T-helper 1 cell (primary cell): ENCODE measurements around the gene TYROBP.
"Not testable (repeated sequence)": the region's sequence is repeated elsewhere in the genome, so short reads cannot be mapped to it uniquely, and the experiment has no call there.

Source experiments
- DNase-seq, 5 donors: peaks; one replicate each; pipeline ENCODE4 v3.0.0-alpha.2; 2012 to 2020

TYROBP gene

DNA sequence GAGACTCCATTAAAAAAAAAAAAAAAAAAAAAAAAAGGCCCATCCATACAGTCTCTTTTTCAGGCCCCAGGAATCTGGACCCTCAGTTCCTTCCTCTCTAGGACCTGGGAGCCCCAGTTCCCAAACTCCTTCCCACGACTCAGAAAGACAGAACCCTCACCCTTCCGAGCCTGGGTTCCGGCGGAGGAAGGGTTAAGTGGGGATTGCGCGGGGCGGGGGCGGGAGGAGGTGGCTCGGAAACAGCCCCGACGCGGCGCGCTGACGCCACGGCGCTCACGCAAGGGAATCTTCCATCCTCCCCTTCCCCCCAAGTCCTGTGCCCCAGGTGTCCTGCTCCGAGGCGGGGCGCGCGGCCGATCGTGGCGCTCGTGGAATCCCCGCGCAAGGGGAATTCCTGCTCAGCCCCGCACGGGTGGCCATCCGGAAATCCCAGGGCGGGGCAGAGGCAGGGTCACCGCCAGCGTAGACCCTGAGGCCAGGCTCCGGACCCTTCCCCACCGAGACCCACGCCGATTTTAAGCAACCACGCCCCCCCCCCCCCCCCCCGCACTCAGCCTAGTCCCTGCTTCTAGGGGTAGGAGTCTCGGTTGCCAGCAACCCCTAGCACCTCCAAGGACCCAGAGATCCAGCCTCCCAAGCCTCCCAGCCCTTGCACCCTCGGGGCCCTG is 8.4 kb downstream of the TYROBP start:
- DNase-seq: peak; percentile 79 to 92 (median 85)

DNA sequence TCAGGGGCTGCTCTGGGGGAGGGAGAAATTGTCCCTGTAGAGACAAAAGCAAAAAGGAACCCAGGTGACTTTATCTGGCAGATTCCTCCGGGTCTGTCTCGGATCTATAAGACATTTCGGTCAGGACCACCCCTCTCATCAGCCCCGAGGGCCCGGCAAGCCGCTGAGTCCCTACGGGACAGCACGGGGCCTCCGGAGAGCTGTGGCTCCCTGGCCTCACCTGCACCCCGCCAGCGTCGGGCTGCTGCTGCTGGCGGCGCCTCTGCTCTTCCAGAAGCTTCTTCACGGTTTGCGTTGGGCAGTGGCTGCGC is 9.6 kb downstream of the TYROBP start:
- no peak for DNase-seq

DNA sequence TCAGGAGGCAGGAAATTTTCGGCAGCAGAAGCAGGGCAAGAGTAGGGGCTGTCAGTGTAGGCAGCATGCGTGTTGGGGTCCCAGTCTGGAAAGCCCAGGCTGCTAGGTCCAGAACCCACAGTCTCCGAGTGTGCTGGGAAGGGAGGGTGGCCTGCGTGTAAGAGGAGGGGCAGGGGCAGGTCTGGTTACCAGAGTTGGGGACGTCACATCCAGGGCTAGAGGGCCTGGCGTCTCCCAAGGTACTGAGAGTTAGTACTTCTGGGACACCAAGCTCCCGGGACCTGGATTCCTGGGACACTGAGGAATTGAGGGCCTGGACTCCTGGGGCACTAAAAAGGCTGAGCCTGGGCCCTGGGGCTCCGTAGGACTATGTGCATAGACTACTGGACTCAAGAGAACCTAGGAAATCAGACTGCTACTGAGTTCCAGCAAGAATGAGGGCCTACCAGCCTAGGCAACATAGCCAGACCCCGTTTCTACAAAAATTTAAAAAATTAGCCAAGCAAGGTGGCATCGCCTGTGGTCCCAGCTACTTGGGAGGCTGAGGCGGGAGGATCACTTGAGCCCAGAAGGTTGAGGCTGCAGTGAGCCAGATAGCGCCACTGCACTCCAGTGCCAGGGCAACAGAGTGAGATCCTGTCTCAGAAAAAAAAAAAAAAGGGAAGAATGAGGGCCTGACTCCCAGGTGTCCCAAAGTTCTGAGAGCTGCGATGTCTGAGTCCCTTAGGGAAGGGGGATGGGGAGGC is 10.2 kb downstream of the TYROBP start:
- no peak for DNase-seq

DNA sequence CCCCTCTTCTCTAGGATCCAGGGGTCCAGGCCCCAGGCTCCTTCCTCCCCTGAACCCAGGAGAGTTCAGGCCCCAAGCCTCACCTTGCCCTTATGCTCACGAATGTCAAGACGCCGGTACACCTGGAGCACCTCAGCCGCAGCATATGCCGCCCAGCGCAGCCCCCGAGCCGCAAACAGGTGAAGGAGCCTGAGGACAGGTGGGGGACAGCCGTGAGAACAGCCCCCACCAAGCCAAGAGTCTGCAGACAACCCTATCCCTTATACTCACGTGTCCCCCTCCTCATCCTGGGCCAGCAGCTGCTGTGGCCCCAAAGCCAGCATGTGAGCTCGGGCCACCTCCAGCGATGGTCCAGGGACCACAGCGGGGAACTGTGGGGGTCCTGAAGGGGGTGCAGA is 11.5 kb downstream of the TYROBP start:
- no peak for DNase-seq

DNA sequence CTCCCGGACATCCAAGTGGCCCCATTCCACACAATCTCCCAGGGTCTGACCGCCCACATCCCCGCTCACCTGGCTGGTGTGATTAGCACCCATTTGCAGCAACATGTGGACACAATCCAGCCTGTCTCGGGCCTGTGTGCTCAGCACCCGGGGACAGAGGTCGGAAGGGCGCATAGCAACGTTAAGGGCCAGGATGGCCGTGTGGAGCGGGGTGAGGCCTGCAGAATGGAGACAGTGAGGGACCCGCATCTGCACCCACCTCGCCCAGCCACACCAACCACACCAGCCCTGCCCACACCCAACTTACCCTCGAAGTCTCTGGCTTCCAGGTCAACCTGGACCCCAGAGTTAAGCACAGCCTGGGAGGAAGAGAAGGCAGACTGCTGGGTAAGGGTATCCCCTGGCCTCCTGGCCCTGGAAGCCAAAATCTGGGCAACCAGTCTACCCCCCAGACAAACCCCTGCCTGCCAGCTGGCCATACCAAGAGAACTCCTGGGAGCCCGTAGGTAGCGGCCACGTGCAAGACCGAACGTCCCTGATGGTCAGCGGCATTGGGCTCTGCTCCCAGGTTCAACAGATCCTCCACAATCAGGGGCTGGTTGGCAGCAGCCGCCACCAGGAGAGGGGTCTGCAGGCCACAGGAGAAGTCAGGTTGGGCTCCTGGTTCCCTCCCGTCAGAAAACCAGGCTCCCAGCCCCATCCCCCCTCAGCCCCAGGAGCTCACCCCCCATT is 12.0 kb downstream of the TYROBP start:
- DNase-seq: no peak

DNA sequence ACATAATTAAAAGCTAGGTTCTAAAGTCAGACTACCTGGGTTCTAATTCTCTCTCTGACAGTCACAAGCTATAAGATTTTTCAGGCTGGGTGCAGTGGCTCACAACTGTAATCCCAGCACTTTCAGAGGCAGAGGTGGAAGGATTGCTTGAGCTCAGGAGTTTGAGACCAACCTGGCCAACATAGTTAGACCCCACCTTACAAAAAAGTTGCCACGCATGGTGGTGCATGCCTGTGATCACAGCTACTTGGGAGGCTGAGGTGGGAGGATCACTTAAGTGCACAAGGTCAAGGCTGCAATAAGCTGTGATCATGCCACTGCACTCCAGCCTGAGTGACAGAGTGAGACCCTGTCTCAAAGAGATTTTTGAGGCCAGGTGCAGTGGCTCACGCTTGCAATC is 13.8 kb downstream of the TYROBP start:
- DNase-seq: no peak

DNA sequence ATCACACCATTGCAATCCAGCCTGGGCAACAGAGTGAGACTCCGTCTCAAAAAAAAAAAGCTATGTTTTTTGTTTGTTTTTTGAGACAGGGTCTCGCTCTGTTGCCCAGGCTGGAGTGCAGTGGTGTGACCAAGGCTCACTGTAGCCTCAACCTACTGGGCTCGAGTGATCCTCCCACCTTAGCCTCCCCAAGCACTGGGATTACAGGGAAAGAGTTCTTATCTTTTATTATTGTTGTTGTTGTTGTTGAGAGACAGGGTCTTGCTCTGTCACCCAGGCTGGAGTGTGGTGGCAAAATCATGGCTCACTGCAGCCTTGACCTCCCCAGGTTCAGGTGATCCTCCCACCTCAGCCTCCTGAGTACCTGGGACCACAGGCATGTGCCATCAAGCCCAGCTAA is 16.3 kb downstream of the TYROBP start:
- not testable (repeated sequence) for DNase-seq

DNA sequence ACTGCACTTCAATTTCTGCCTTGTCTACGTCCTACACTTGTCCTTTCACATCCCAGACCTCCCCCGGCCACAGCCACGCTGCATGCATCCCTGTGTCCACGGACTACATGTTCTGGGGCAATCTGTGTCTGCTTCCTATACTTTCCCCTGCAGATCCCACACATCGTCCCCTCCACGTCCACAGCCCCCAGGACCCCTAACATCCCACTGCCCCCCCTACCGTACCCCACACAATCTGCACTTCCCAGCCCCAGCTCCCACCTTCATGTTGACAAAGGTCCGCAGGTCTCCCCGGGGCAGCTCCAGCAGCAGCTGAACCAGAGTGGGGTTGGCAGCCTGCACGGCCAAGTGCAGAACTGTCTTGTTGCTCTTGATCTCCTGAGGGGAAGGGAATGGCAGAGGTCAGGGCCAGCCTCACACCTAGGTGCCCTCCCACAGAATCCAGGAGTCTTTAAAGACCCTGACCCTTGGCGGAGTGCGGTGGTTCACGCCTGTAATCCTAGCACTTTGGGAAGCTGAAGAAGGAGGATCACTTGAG is 17.9 kb downstream of the TYROBP start:
- no peak for DNase-seq

DNA sequence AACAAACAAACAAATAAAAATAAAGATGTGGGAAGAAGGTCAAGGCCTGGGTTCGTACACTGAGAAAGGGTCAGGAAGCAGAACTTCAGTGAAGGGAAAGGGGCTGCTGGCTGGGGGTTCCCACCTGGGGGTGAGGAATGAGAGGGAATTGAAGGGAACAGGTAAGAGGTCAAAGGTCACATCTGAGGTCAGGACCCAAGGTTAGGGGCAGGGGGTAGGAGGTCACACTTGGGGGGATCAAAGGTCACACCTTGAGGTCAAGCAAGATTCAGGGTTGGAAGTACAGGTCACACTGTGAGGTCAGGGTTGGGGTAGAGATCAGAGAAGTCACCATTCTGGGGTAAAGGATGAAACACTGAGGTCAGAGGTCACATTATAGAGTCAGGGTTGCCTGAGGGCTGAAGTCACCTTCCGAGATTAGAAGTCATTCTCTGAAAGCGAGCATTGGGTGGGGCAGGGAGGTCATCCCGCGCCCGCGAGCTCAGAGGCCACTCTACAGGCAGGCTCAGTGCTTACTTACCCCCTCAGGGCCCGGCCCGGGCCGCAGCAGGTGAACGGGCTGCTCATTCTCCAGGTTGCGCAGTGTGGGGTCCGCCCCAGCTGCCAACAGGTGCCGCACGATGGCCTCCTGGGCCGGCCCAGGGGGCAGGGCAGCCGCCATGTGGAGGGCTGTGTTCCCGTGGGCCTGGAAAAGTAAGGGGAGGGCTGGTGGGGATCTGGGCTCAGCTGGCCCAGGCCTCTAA is 18.6 kb downstream of the TYROBP start:
- DNase-seq: no peak

DNA sequence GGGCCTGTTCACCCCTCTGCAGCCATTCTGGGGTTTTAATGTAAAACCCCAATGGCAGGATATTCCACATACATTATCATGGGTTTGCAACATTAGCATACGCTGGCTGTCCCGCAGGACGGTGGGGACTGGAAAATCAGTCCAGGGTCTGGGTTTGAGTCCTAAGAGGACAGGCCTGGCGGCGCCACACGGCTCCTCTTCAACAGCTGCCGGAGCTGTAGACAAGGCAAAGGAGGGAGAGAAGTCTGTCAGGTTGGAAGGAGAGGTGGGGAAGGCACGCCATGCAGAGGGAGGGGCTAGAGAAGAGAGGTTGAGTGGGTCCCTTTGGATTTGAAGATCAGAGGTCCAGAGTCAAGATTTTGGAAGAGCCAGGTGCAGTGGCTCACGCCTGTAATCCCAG is 19.7 kb downstream of the TYROBP start:
- DNase-seq: no peak

DNA sequence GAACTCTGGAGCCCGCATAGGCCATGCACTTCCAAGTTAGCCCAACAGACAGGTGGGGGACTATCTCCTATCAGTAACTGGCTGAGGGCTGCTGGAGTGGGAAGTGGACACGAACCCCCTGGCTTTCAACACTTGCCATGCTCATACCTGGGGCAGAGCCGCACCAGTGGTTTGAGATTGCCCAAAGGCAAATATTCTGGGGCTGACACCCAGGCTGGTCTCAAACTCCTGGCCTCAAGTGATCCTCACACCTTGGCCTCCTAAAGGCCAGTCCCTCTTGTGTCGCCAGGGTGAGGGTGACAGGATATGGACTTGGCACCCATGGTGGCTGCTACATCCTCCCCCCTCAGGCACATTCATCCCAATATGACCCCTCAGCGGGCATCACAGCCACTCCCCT is 20.9 kb downstream of the TYROBP start:
- DNase-seq: no peak

DNA sequence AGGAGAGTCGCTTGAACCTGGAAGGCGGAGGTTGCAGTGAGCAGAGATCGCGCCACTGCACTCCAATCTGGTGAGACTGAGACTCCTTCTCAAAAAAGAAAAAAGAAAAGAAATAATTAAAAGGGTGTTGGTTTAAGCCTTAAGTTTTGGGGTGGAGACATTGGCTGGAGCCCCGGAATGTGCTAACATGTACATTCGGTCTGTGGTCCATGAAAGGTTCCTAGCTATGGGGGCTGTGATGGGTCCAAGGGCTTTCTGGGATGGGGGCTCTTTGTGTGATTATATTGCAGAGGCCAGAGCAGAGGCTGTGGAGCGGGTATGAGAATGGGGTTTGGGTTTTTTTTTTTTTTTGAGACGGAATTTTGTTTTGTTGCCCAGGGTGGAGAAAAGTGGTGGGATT is 22.2 kb downstream of the TYROBP start:
- no peak for DNase-seq

DNA sequence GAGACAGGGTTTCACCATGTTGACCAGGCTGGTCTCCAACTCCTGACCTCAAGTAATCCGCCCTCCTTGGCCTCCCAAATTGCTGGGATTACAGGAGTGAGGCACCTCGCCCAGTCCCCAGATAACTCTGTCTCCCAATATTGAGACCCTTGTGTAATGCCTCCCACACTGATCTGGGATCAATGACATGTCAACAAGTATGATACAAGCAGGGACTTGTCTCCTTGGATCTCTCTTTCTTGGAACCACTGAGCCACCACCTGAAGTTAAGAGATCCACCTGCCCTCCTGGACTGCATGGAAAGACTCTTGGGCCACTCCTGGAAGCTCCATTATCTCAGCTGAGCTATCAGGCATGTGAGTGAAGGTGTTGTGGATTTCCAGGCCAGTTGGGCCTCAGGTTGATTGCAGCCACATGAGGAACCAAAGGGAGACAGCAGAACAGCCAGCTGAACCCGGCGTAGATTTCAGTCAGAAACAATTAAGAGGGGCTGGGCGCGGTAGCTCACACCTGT is 22.8 kb downstream of the TYROBP start:
- no peak for DNase-seq

DNA sequence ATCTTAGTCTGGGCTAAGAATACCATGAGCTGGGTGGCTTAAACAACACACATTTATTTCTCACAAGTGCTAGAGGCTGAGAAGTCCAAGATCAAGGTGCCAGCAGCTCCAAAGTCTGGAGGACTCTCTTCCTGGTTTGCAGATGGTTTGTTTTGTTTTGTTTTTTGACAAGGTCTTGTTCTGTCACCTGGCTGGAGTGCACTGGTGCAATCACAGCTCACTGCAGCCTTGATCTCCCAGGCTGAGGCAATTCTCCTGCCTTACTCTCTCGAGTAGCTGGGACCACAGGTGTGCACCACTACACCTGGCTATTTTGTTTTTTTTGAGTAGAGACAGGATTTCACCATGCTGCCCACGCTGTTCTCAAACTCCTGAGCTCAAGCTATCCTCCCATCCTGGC is 24.2 kb downstream of the TYROBP start:
- DNase-seq: no peak

DNA sequence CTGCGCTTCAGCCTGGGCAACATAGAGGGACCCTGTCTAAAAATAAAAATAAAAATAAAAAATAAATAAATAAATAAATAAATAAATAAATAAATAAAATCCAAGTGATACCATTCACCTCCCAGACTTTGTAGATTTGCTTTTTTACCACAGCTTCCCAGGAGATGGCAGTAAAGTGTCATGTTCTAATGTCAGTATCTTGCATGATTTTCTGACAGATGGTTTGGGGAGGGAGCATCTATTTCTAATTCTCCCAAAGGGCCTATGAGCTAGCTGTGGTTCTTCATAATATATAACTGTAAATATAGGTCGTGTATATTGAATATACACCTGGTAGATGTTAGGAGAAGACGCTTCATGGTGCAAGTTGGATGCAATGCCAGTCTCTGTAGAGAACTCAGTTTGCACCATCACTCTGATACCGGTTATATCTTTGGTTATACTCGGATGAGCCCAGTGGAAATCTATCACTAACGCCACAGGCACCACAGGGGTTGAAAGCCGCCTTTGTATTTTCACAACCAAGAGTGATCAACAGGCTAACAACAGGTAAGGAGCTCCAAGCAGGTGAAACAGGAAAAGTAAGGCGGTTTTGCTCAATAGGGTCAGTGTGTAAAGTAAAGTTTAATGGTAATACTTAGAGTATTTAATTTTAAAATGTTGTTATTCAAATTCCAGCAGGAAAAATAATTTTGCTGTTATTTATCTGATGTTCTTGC is 25.8 kb downstream of the TYROBP start:
- DNase-seq: peak in 3 of 5 donors; percentile 37 to 65 (median 52)

DNA sequence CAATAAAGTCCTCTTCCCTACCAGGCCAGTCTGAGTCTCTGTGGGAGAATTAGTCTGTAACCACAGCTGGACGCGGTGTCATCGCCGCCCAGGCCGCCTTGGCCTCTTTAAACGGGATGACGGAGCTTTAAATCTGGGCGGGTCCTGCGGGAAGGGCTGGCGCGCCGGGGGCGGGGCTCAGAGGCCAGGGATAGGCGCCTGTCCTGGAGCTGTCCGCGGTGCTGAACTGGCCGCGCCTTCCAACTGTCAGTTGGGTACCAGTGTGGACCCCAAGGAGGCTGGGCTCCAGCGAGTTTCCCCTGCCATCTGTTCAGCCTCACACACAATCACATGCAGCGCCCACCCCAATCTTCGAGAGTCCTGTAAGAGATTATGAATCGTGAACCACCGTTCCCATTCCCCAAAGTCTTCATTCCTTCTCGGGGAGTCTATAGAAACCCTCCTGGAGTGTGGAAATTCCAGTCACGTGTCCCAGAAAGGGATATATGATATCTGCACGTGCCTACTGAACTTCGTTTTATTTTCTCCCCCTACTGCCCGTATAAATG is 28.3 kb downstream of the TYROBP start:
- DNase-seq: peak; percentile 50 to 75 (median 68)

DNA sequence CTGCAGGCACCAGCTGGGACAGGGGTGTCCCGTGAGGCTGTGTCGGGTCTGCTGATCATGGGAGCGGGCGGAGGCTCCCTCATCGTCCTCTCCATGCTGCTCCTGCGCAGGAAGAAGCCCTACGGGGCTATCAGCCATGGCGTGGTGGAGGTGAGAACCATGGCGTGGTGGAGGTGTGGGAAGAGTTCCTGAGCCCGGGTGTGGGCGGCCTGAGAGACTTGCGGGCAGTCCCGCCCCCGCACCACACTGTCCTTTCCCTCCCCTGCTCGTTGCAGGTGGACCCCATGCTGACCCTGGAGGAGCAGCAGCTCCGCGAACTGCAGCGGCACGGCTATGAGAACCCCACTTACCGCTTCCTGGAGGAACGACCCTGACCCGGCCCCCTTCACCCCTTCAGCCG is 29.0 kb downstream of the TYROBP start:
- no peak for DNase-seq

DNA sequence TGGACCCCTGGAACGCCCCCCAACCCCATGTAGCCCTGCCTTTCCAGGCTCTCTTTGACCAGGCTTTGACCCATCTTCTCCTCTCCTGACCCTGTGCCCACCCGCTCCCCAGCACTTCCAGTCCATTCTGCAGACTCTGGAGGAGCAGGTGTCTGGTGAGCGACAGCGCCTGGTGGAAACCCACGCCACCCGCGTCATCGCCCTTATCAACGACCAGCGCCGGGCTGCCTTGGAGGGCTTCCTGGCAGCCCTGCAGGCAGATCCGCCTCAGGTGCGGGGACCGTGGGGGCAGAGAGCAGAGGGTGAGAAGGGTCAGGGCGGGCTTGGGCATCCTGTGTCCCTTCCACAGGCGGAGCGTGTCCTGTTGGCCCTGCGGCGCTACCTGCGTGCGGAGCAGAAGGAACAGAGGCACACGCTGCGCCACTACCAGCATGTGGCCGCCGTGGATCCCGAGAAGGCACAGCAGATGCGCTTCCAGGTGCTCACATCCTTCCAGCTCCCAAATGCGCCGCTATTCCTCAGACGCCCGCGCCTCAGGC is 33.6 kb downstream of the TYROBP start:
- DNase-seq: no peak

DNA sequence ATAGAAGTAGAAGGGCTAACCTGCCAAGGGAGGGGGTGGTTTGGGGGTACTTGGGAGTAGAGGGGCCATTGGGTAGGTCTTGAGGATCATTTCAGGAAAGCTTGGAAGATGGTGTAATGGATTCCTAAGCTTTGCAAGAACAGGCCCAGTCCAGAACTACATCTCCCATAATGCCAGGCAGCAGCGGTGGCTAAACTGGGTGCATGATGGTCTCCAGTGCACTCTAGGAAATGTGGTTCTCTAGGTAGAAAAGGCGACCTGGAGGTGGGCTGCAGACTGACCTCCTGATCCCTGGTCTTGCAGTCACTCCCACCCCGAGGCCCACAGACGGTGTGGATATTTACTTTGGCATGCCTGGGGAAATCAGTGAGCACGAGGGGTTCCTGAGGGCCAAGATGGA is 35.9 kb downstream of the TYROBP start:
- DNase-seq: no peak

DNA sequence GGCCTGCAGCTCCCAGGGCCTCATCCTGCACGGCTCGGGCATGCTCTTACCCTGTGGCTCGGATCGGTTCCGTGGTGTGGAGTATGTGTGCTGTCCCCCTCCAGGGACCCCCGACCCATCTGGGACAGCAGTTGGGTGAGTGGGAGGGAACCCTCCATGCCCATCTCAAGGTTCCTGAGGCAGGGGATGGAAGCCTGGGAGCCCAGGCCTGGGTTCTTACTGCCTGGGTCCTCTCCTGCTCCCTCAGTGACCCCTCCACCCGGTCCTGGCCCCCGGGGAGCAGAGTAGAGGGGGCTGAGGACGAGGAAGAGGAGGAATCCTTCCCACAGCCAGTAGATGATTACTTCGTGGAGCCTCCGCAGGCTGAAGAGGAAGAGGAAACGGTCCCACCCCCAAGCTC is 36.5 kb downstream of the TYROBP start:
- no peak for DNase-seq

DNA sequence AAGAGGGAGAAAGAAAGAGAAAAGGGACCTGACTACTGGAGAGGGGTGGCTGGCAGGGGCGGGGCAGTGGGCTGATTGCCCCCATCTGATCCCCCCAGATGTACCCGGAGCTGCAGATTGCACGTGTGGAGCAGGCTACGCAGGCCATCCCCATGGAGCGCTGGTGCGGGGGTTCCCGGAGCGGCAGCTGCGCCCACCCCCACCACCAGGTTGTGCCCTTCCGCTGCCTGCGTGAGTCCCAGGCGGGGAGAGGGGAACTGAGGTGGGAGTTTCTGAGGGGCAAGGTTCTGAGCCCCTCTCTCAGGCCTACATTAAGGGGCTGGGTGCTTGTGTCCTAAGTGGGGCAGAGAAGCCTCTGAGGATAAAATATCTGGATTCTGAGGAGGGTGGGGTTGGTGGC is 37.3 kb downstream of the TYROBP start:
- no peak for DNase-seq
